VCaP (cell line): ENCODE measurements around the gene GMPR.

Source experiments
- H3K27ac ChIP-seq: fragments of 450-650 bp; 2 replicates; pipeline ENCODE4 v1.5.1; 2017
- TF ChIP-seq, protein P1 (sequence below): fragments of 450-650 bp; conservative IDR thresholded peaks from 2 replicates; pipeline ENCODE4 v1.5.1; 2017; ENCODE audit warnings: mild to moderate bottlenecking, moderate library complexity

Gene GMPR

DNA sequence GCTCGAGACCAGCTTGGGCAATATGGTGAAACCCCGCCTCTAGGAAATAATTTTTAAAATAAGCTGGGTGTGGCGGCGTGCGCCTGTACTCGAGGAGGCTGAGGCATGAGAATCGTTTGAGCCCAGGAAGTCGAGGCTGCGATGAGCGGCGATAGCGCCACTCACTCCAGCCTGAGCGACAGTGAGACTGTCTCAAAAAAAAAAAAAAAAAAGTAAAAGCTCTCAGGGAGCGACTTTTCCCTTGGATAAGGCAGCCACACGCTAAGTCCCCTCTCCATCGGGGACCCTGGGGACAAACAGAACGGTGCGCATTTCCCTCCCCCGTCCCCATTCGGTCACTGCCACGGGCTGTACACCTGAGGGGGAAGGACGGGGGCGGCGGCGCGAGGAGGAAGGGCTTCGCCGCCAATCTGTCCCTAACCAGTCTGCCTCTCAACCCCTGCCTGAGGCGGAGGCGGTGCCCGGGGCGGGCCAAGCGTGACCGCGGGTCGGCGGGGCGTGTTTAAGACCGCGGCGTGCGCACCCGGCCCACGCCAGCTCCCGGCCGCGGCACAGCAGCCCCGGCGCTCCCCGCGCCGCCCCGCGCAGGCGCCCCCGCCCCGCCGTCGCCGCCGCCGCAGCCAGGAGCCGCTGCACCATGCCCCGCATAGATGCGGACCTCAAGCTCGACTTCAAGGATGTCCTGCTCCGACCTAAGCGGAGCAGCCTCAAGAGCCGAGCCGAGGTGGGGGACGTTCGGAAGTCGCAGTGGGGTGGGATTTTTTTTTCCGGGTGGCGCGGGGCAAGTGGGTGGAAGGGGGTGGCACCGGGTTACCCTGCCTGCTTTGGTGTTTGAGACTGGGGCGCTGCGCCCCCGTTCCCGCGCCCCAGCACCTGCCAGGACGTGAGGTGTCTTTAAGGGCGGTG is at the start of gene GMPR:
Gene GMPR, plus strand, starts transcription at position 531 of the 906 bp plus-strand sequence. Its CDS starts 107 bp downstream, at position 638.
- peak within 1 kb of the TSS; percentile 74 for H3K27ac ChIP-seq

DNA sequence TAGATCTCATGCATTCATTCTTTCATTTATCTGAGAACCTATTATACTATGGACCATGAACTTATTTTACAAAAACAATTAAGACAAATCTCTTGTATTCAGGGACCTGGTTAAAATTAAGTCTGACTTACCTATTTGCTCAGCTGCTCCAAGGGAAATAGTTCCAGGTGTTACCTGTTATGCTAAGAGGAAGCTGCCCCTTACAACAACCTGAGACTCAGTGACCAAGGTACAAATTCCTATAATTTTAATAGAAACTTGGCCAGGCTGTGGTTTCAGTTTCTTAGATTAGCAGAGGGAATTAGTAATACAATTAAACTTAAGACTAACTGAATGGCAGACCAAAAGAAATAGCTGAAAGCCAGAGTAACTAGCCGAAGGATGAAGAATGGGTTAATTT is 48.2 kb upstream of the GMPR start:
- TF ChIP-seq, protein P1, sequence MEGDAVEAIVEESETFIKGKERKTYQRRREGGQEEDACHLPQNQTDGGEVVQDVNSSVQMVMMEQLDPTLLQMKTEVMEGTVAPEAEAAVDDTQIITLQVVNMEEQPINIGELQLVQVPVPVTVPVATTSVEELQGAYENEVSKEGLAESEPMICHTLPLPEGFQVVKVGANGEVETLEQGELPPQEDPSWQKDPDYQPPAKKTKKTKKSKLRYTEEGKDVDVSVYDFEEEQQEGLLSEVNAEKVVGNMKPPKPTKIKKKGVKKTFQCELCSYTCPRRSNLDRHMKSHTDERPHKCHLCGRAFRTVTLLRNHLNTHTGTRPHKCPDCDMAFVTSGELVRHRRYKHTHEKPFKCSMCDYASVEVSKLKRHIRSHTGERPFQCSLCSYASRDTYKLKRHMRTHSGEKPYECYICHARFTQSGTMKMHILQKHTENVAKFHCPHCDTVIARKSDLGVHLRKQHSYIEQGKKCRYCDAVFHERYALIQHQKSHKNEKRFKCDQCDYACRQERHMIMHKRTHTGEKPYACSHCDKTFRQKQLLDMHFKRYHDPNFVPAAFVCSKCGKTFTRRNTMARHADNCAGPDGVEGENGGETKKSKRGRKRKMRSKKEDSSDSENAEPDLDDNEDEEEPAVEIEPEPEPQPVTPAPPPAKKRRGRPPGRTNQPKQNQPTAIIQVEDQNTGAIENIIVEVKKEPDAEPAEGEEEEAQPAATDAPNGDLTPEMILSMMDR: no peak

More for the DNA sequence above, at the start of gene GMPR:
- TF ChIP-seq, protein P1: no peak

DNA sequence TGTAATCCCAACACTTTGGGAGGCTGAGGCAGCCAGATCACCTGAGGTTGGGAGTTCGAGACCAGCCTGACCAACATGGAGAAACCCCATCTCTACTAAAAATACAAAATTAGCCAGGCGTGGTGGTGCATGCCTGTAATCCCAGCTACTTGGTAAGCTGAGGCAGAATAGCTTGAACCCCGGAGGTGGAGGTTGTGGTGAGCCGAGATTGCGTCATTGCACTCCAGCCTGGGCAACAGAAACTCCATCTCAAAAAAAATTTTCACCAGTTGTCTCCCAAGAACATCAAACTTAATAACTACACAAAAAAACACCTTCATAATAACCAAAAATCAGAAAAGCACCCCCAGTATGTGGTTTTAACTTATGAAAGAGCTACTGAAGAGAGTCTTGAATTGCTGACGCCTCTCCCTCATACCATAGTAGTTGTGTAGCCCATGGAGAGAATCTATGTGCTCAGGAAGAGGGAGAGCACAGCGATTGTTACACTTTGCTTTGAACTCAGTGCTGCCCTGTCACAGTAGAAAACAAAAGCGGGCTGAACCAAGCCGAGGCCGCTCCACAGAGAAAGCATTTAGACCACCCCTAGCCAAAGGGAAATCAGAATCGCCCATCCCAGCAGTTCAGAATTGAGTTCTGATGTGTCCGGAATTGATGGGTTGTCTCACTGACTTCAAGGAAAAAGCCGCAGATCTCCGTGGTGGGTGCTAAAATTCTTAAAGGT is 42.0 kb upstream of the GMPR start:
- H3K27ac ChIP-seq: no peak overlapping the region
- TF ChIP-seq, protein P1: no peak

More for the DNA sequence above, 48.2 kb upstream of the GMPR start:
- H3K27ac ChIP-seq: no peak overlapping the region

DNA sequence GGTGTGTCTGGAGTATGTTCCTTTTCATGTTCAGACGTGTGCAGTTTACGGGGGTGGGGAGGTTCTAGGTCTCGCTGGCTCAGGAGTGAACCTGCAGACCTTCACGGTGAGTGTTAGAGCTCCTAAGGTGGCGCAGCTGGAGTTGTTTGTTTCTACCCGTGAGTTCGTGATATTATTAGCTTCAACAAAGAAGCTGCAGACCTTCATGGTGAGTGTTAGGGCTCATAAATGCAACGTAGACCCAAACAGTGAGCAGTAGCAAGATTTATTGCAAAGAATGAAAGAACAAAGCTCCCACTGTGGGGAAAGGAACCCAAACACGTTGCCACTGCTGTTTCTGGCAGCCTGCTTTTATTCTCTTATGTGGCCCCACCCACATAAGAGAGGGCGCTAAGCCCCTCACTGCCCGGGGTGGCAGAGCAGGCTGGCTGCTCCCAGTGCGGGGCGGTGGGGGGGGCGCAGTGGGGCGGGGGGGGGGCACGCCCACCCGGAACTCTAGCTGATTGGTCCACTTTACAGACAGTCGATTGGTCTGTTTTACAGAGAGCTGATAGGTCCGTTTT is 41.3 kb upstream of the GMPR start:
- TF ChIP-seq, protein P1: no peak
- H3K27ac ChIP-seq: no peak overlapping the region

DNA sequence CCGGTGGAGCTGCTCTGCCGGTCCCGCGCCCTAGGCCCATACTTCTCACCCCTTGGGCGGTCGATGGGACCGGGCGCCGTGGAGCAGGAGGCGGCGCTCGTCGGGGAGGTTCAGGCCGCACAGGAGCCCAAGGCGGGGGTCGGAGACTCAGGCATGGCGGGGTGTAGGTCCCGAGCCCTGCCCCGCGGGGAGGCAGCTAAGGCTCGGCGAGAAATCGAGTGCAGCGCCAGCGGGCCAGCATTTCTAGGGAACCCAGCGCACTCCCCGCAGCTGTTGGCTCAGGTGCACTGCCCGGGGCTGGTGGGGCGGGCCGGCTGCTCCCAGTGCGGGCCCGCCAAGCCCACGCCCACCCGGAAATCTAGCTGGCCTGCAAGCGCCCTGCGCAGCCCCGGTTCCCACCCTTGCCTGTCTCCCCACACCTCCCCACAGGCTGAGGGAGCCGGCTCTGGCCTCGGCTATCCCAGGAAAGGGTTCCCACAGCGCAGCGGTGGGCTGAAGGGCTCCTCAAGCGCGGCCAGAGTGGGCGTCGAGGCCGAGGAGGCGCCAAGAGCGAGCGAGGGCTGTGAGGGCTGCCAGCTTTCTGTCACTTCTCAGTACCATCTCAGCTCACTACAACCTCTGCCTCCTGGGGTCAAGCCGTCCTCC is 40.2 kb upstream of the GMPR start:
- no peak overlapping the region for H3K27ac ChIP-seq
- TF ChIP-seq, protein P1: no peak

DNA sequence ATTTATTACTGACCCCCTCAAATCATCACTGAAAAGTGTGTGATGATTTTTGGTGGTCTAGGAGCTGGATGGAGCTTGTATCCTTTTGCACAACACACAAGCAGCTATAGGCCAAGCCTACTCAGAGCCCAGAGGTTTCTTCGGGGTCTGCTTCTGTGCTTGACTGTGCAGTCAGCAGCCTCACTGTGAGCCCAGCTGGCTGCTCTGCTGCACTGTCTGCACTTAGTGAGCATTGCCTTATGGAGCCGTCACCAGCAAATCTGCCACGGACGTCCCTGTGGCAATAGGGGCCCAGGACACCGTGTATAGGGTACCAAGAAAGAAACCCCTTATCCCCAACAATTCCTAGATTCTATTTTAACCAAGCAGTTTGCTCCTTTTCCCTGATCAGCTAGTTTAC is 38.6 kb upstream of the GMPR start:
- TF ChIP-seq, protein P1: no peak
- H3K27ac ChIP-seq: no peak overlapping the region
